ENCODE results near the gene GIMAP8.

GRCh38 chr7:150507947-150508602, 57.6 kb downstream of the GIMAP8 start:
- TF ChIP-seq CTCF (IDR thresholded peaks at IDR 0.05) = no peak
- TF ChIP-seq POLR2AphosphoS5 (IDR thresholded peaks at IDR 0.05) = no peak
- TF ChIP-seq POLR2A (IDR thresholded peaks at IDR 0.05; ENCODE audit: low read depth) = no peak
- no peak for TF ChIP-seq EP300 (IDR thresholded peaks at IDR 0.05)

Data from esophagus muscularis mucosa (tissue), 4 donors.